Mesenchymal stem cell (in vitro differentiated cells and primary cell): Measurements from ENCODE around the gene HPSE2.
A peak's percentile ranks its signal among the peaks of the same experiment; 100 is the strongest.

ENCODE experiments used
- DNase-seq: peaks from one replicate; pipeline ENCODE4 v3.0.0-alpha.2; 2013
- H2AFZ ChIP-seq: one replicate; pipeline ENCODE4 v1.6.1; 2013; ENCODE audit warnings: low read depth, mild to moderate bottlenecking, control low read depth, inconsistent platforms, low read length, moderate library complexity
- H2AK5ac ChIP-seq: 2 replicates; pipeline ENCODE4 v1.6.1; 2013; ENCODE audit warnings: low read length, moderate library complexity, mild to moderate bottlenecking, inconsistent platforms; ENCODE audit not compliant: severe bottlenecking
- H2BK120ac ChIP-seq: one replicate; pipeline ENCODE4 v1.6.1; 2013; ENCODE audit warnings: low read depth, mild to moderate bottlenecking, inconsistent platforms, low read length, moderate library complexity
- H2BK12ac ChIP-seq, 2 experiments: one replicate each; pipeline ENCODE4 v1.6.1; 2013; ENCODE audit warnings: inconsistent platforms in 2 of 2, low read length in 2 of 2, mild to moderate bottlenecking in 2 of 2, moderate library complexity in 2 of 2, control low read depth in 1 of 2
- H2BK15ac ChIP-seq: one replicate; pipeline ENCODE4 v1.6.1; 2013; ENCODE audit warnings: mild to moderate bottlenecking, low read depth, inconsistent platforms; ENCODE audit not compliant: poor library complexity, severe bottlenecking
- H2BK5ac ChIP-seq: 2 replicates; pipeline ENCODE4 v1.6.1; 2013; ENCODE audit warnings: low read depth, mild to moderate bottlenecking, low read length, control low read depth, inconsistent platforms; ENCODE audit not compliant: poor library complexity, severe bottlenecking
- H3K14ac ChIP-seq, 2 experiments: one replicate each; pipeline ENCODE4 v1.6.1; 2013; ENCODE audit warnings: inconsistent platforms in 2 of 2, low read length in 2 of 2, control low read depth in 1 of 2, mild to moderate bottlenecking in 1 of 2, moderate library complexity in 1 of 2
- H3K18ac ChIP-seq, 2 experiments: one replicate each; pipeline ENCODE4 v1.6.1; 2013; ENCODE audit warnings: inconsistent platforms in 2 of 2, low read length in 2 of 2, control low read depth in 1 of 2, low read depth in 1 of 2, mild to moderate bottlenecking in 1 of 2
- H3K23ac ChIP-seq, 2 experiments: one replicate each; pipeline ENCODE4 v1.6.1; 2013; ENCODE audit warnings: inconsistent platforms in 2 of 2, low read length in 2 of 2, mild to moderate bottlenecking in 2 of 2, moderate library complexity in 2 of 2, control low read depth in 1 of 2
- H3K27ac ChIP-seq: 2 replicates; pipeline ENCODE4 v1.5.1; 2013; ENCODE audit warnings: mild to moderate bottlenecking, moderate library complexity, low read length, control low read depth, inconsistent platforms; ENCODE audit not compliant: poor library complexity, severe bottlenecking
- H3K27me3 ChIP-seq, 2 experiments: 2 replicates each; pipeline versions ENCODE4 v1.6.1 to v1.7.0; 2013; ENCODE audit warnings: low read length in 2 of 2, mild to moderate bottlenecking in 2 of 2, moderate library complexity in 2 of 2, control low read depth in 1 of 2, inconsistent platforms in 1 of 2; ENCODE audit not compliant: control insufficient read depth in 1 of 2, insufficient read depth in 1 of 2
- H3K36me3 ChIP-seq, 2 experiments: 2 replicates each; pipeline versions ENCODE4 v1.6.1 to v1.7.0; 2013; ENCODE audit warnings: low read length in 2 of 2, control low read depth in 1 of 2, inconsistent platforms in 1 of 2, low read depth in 1 of 2, mild to moderate bottlenecking in 1 of 2; ENCODE audit not compliant: insufficient read depth in 2 of 2, control insufficient read depth in 1 of 2
- H3K4ac ChIP-seq, 2 experiments: one replicate each; pipeline ENCODE4 v1.6.1; 2013; ENCODE audit warnings: inconsistent platforms in 2 of 2, low read length in 2 of 2, mild to moderate bottlenecking in 2 of 2, moderate library complexity in 2 of 2, control low read depth in 1 of 2, low read depth in 1 of 2
- H3K4me1 ChIP-seq: 2 replicates; pipeline ENCODE4 v1.6.1; 2013; ENCODE audit warnings: low read depth, low read length, control low read depth; ENCODE audit not compliant: control insufficient read depth, insufficient read depth
- H3K4me2 ChIP-seq: 2 replicates; pipeline ENCODE4 v1.6.1; 2013; ENCODE audit warnings: low read length, mild to moderate bottlenecking, inconsistent platforms; ENCODE audit not compliant: poor library complexity, severe bottlenecking
- H3K4me3 ChIP-seq, 2 experiments: 2 replicates each; pipeline versions ENCODE4 v1.5.1 to v1.7.0; 2013; ENCODE audit warnings: low read length in 2 of 2, mild to moderate bottlenecking in 2 of 2, control low read depth in 1 of 2, low read depth in 1 of 2; ENCODE audit not compliant: insufficient read depth in 1 of 2
- H3K79me1 ChIP-seq: replicated peaks from 2 replicates; pipeline ENCODE4 v1.6.1; 2013; ENCODE audit warnings: mild to moderate bottlenecking, control low read depth, low read length, inconsistent platforms; ENCODE audit not compliant: poor library complexity, severe bottlenecking
- H3K9ac ChIP-seq: 2 replicates; pipeline ENCODE4 v1.7.0; 2013; ENCODE audit warnings: mild to moderate bottlenecking, low read length, moderate library complexity
- H3K9me3 ChIP-seq: 2 replicates; pipeline ENCODE4 v1.7.0; 2013; ENCODE audit warnings: mild to moderate bottlenecking, low read length; ENCODE audit not compliant: control insufficient read depth
- H4K8ac ChIP-seq: one replicate; pipeline ENCODE4 v1.6.1; 2013; ENCODE audit warnings: inconsistent platforms, mild to moderate bottlenecking, low read length, moderate library complexity
- H4K91ac ChIP-seq: one replicate; pipeline ENCODE4 v1.6.1; 2013; ENCODE audit warnings: mild to moderate bottlenecking, low read length, inconsistent platforms
- WGBS: methylation state at CpG from one replicate; pipeline ENCODE4 v1.1.7; 2013; ENCODE audit warnings: mixed read lengths; 5-methylcytosine and 5-hydroxymethylcytosine counted together

The HPSE2 gene

DNA sequence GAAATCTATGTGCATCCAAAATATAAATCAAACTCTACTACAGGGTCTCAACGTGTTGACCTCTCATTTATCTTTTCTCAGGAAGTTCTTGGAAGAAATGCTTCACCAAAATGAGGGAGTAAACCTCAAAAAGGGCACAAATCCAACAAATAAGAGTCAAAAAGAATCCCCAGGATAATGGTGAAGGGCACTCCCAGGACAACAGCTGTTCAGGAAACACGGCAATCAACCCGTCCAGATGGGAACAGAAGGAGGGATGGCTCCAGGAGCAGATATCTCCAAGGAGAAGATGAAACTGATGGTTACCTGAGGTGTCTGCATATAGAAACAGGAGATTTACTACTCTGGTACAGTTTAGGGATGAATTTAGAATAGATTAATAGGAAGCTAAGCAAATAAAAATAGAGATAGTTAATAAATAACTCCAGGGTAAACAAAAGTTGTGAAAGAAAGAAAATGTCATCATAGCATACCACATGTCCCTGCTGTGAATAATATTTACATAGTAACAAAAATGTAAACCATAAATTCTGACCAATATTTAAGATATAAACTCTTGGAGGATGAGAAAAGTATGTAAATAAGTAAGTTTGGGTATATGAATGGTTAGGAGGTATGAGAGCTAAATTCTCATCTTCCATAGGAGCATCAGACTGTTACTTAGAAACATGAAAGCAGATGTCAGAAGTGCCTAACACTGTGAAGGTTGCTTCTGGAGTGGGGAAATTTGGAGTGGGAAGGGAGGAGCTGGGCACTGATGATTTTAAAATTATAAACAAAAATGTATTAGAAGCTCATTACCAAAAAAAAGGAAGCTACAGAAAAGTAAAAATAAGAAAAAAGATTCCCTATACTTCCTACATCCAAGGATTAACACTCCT, 551.4 kb downstream of the HPSE2 start:
- WGBS = 25% methylated on average over 3 of the region's 3 CpGs
- H3K9me3 ChIP-seq = peaks cover 12% of the 10 kb centered on the region
- H2AK5ac ChIP-seq = no peak overlapping the region
- H3K4me1 ChIP-seq = no peaks in the 10 kb centered on the region
- no peak overlapping the region for H3K18ac ChIP-seq
- no peak overlapping the region for H2BK5ac ChIP-seq
- H2BK15ac ChIP-seq = no peak overlapping the region
- H3K14ac ChIP-seq = no peak overlapping the region
- H4K8ac ChIP-seq = no peak overlapping the region
- H2BK12ac ChIP-seq = peak overlapping the region in 1 of 2 experiments; percentile 84
- no peak overlapping the region for H3K4ac ChIP-seq
- no peak overlapping the region for H2AFZ ChIP-seq
- H3K4me3 ChIP-seq = no peak overlapping the region
- DNase-seq = peak; percentile 77
- no peak overlapping the region for H3K27ac ChIP-seq
- H3K9ac ChIP-seq = no peak overlapping the region
- no peaks in the 10 kb centered on the region for H3K79me1 ChIP-seq
- no peak overlapping the region for H4K91ac ChIP-seq
- H2BK120ac ChIP-seq = no peak overlapping the region
- H3K27me3 ChIP-seq = no peaks in the 10 kb centered on the region
- no peaks in the 10 kb centered on the region for H3K36me3 ChIP-seq
- no peak overlapping the region for H3K4me2 ChIP-seq
- H3K23ac ChIP-seq = no peak overlapping the region

DNA sequence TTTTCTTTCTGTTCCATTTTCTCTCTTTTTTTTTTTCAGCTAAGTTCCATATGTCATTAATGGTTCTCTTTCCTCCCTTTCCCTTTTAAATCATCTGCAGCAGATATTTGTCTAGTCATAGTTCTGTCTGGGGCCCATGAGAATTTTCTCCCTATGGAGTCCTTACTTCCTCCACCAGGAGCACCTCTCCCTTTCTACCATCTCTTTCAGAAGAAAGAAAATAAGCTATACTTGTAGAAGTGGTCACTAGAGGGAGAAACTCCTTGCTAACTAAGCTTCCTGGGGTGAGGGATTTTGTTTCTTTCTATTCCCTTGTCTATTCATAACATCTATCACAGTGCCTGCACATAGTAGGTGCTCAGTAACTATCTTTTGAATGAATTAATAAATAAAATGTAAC, 558.8 kb downstream of the HPSE2 start:
- no peaks in the 10 kb centered on the region for H3K79me1 ChIP-seq
- no peak overlapping the region for H3K4ac ChIP-seq
- H4K8ac ChIP-seq = no peak overlapping the region
- H3K36me3 ChIP-seq = no peaks in the 10 kb centered on the region
- no peaks in the 10 kb centered on the region for H3K27me3 ChIP-seq
- no peaks in the 10 kb centered on the region for H3K9me3 ChIP-seq
- no peak overlapping the region for H3K4me3 ChIP-seq
- H2AFZ ChIP-seq = no peak overlapping the region
- no peaks in the 10 kb centered on the region for H3K4me1 ChIP-seq
- H3K27ac ChIP-seq = no peak overlapping the region
- no peak overlapping the region for H2BK15ac ChIP-seq
- H2BK12ac ChIP-seq = no peak overlapping the region
- no peak overlapping the region for H2AK5ac ChIP-seq
- no peak overlapping the region for H2BK5ac ChIP-seq
- peak; percentile 45 for DNase-seq
- H3K23ac ChIP-seq = no peak overlapping the region
- H4K91ac ChIP-seq = no peak overlapping the region
- H3K4me2 ChIP-seq = no peak overlapping the region
- H3K9ac ChIP-seq = no peak overlapping the region
- H3K14ac ChIP-seq = no peak overlapping the region
- H2BK120ac ChIP-seq = no peak overlapping the region
- H3K18ac ChIP-seq = no peak overlapping the region

DNA sequence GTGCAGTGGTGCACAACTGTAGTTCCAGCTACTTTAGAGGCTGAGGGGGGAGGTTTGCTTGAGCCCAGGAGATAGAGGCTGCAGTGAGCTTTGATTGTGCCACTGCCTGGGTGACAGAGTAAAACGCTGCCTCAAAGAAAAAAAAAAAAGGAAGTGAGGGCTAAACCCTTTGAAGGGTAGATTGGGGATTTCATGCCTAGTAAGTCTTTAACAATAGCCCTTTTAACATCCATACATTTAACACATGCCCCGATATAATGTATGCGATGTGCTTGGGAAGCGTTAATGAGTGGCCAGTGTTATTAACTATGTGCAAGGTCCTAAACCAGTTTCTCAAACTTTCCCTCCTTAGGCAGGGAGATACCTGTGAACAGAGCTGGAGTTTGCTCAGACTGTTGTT, 559.8 kb downstream of the HPSE2 start:
- WGBS = 85% methylated on average over 4 of the region's 4 CpGs
- H3K27me3 ChIP-seq = no peaks in the 10 kb centered on the region

DNA sequence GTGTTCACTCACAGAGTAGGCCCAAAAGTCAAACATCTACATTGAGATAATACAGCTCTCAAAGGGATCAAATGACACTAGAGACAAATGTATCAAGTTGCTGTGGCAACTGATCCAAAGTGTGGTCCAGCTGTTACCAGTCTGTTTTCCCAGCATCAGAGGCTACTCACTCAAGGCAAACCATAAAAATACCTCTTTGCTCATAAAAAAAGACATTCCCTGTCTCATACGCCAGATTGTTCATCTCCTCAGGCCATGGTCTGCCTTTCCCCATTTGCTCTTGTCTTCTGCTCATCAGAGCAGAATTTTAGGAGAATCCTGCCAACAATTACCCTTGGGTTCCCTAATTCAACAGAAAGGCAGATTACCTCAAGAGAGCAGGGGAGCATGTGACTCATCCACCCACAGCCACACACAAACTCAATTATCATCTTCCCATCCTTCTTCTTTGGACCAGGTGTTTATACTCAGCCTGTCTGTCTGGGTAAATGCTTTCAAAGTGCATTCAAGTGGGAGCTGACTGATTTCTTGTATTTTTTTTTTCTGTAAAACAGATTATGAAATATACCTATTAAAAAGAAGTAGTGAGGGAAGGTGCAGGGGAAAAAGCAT, 562.4 kb downstream of the HPSE2 start:
- H2BK15ac ChIP-seq = peak overlapping the region; percentile 48
- no peak overlapping the region for H2AK5ac ChIP-seq

More for the DNA sequence above, 559.8 kb downstream of the HPSE2 start:
- no peak overlapping the region for H2BK5ac ChIP-seq
- no peak overlapping the region for H4K8ac ChIP-seq
- no peak overlapping the region for H2BK15ac ChIP-seq
- no peak overlapping the region for H3K4me3 ChIP-seq
- no peak overlapping the region for H3K4ac ChIP-seq
- no peak overlapping the region for H2BK12ac ChIP-seq
- H3K4me2 ChIP-seq = no peak overlapping the region
- H2AK5ac ChIP-seq = no peak overlapping the region
- no peaks in the 10 kb centered on the region for H3K36me3 ChIP-seq
- no peak overlapping the region for H3K27ac ChIP-seq
- DNase-seq = no peak
- H3K9me3 ChIP-seq = no peaks in the 10 kb centered on the region
- H2BK120ac ChIP-seq = no peak overlapping the region
- no peaks in the 10 kb centered on the region for H3K4me1 ChIP-seq
- no peak overlapping the region for H3K14ac ChIP-seq
- H3K9ac ChIP-seq = no peak overlapping the region
- no peak overlapping the region for H2AFZ ChIP-seq
- no peak overlapping the region for H4K91ac ChIP-seq
- no peak overlapping the region for H3K23ac ChIP-seq
- H3K18ac ChIP-seq = no peak overlapping the region
- H3K79me1 ChIP-seq = no peaks in the 10 kb centered on the region

More for the DNA sequence above, 562.4 kb downstream of the HPSE2 start:
- DNase-seq = peak; percentile 72
- Histone ChIP-seq H3K14ac (no peak overlapping the region), H3K27ac (no peak overlapping the region), H2BK5ac (no peak overlapping the region), H3K4me2 (no peak overlapping the region), H2BK12ac (no peak overlapping the region), H4K8ac (no peak overlapping the region), H3K9me3 (no peaks in the 10 kb centered on the region), H3K18ac (no peak overlapping the region), H3K36me3 (no peaks in the 10 kb centered on the region), H3K27me3 (no peaks in the 10 kb centered on the region), H3K4me3 (no peak overlapping the region), H2AFZ (no peak overlapping the region), H4K91ac (no peak overlapping the region), H3K79me1 (no peaks in the 10 kb centered on the region), H3K4ac (no peak overlapping the region), H3K23ac (no peak overlapping the region), H3K9ac (no peak overlapping the region), H2BK120ac (no peak overlapping the region), H3K4me1 (no peaks in the 10 kb centered on the region)
- 76% methylated on average over 1 of the region's 1 CpG for WGBS
